Inferior parietal cortex (tissue), 1 donor: Measurements from ENCODE around the gene MBLAC1.
"Not testable (repeated sequence)": the region's sequence is repeated elsewhere in the genome, so short reads cannot be mapped to it uniquely, and the experiment has no call there.

Experiments used
- DNase-seq: peaks from one replicate; pipeline ENCODE4 v3.0.0-alpha.2; 2016; ENCODE audit errors: extremely low spot score

The MBLAC1 gene

GRCh38 chr7:100122568-100122967 lies 4.2 kb upstream of the MBLAC1 start:
- no peak for DNase-seq

DNA sequence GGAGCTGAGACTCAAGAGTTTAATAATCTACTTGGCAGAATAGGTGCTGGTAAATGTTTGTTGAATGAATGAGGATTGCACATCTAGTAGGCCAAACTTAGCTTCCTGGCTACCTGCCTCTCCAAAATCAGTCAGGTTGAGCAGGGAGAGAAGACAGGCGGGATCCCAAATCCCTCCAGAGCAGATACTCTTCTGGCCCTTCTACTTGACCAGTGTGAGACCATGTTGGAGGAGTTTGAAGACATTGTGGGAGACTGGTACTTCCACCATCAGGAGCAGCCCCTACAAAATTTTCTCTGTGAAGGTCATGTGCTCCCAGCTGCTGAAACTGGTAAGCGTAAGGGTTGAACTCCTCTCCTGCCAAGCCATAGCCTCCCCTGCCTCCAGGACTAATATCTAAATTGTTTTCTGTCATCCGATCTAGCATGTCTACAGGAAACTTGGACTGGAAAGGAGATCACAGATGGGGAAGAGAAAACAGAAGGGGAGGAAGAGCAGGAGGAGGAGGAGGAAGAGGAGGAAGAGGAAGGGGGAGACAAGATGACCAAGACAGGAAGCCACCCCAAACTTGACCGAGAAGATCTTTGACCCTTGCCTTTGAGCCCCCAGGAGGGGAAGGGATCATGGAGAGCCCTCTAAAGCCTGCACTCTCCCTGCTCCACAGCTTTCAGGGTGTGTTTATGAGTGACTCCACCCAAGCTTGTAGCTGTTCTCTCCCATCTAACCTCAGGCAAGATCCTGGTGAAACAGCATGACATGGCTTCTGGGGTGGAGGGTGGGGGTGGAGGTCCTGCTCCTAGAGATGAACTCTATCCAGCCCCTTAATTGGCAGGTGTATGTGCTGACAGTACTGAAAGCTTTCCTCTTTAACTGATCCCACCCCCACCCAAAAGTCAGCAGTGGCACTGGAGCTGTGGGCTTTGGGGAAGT lies 2.2 kb upstream of the MBLAC1 start:
- no peak for DNase-seq

DNA sequence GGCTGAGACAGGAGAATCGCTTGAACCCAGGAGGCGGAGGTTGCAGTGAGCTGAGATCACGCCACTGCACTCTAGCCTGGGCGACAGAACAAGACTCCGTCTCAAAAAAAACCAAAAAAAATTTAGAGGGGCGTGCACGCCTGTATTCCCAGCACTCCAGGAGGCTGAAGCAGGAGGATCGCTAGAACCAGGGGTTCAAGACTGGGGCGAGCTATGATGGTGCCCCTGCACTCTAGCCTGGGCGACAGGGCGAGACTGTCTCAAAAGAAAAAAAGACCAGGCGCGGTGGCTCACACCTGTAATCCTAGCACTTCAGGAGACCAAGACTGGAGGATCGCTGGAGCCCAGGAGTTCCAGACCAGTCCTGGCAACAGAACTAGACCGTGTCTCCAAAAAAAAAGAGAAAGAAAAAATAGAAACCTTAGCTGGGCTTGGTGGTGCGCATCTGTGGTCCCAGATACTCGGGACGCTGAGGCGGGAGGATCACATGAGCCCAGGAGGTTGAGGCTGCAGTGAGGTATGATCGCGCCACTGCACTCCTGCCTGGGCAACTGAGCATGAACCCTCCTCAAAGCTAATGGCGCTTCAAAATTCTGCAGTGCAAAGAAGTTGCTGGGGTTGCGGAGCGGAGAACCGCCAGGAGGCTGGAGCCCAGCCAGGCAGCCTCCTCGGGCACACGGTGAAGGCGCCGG lies 382 bp upstream of the MBLAC1 start:
- DNase-seq, result no peak

DNA sequence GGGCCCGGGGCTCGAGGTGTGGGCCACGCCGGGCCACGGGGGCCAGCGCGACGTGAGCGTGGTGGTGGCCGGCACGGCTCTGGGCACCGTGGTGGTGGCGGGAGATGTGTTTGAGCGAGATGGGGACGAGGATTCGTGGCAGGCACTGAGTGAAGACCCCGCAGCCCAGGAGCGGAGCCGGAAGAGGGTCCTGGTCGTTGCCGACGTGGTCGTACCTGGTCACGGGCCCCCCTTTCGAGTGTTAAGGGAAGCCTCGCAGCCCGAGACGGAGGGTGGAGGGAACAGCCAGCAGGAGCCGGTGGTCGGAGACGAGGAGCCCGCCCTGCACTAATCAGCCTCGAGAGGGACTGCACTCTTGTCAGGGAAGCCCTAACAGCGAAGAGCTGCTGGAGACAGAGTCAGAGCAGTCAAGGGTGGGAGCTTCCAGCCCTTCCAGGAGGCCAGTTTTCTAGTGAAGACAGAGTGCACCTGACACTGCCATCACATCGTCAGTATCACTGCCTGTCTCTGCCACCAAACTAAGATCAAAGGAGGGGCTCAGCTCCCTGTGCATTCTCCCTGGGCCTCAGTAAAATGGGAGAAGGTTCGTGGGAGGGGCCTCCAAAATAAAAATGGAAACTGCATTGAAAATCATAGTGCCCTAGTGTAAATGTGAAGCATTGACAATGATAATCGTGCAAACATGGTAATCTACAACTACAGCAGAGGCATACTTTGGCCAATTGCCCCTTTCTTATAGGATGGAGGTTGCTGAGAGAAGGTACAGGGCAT lies 1.3 kb downstream of the MBLAC1 start:
- no peak for DNase-seq

DNA sequence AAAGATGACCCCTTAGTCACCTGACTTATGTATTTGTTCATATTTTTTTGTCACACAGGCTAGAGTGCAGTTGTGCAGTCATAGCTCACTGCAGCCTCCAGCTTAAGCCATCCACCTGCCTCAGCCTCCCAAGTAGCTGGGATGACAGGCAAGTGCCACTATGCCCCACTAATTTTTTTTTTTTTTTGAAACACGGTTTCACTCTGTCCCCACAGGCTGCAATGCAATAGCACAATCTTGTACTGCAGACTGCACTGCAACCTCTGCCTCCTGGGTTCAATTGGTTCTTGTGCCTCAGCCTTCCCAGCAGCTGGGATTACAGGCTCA lies 1.8 kb downstream of the MBLAC1 start:
- no peak for DNase-seq

- DNase-seq, result not testable (repeated sequence)
Observed at GRCh38 chr7:100130220-100130607, 3.4 kb downstream of the MBLAC1 start.

- peak; percentile 77 for DNase-seq
Observed at GRCh38 chr7:100130608-100131453, 4.1 kb downstream of the MBLAC1 start.

DNA sequence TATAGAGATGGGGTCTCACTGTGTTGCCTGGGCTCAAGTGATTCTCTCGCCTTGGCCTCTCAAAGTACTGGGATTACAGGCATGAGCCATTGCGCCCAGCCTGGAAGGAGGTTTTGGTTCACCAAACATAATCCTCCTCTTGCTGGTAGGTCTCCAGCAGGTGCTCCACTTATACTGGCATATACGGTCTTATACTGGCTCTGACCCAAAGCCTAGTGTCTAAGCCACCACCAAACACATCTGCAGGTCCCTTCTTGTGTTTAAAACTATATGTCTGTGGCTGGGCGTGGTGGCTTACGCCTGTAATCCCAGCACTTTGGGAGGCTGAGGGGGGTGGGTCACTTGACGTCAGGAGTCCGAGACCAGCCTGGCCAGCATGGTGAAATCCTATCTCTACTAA lies 5.4 kb downstream of the MBLAC1 start:
- DNase-seq, result no peak

- DNase-seq, result peak; percentile 52
Observed at GRCh38 chr7:100132697-100133151, 6.0 kb downstream of the MBLAC1 start.

DNA sequence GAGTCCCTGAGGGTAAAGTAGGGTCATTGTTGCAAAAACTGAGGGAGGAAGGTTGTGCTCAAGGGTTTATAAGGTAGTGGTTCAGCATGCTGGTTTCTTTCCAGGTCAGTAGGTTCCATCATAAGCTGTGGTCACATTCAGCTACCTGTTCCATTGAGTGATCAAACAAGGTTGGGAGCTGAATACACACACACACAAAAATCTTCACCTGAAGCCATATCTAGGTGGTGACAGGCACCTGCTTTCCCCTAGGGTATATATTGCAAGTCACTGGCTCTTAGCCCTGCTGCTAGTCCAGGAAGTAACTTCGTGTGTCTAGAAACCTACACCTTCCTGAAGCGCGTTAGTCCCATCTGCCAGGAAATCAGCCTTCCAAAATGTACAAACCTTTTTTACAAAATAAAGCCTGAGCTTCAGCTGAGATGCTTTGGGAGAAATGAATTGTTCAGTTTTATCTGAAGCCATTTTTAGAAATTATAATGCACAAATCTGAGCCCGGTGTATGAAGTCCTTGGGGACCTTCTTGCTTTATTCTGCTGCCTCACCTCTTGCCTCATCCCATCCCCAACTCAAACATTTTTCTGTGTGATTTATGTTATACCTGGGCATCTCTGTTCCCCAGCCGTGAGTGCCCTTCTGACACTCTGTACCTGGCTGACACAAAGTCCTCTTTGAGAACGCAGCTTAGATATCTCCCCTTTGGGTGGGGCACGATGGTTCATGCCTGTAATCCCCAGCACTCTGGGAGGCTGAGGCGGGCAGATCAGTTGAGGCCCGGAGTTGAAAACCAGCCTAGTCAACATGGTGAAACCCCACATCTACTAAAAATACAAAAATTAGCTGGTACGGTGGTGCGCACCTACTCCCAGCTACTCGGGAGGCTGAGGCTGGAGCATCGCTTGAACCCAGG lies 11.3 kb downstream of the MBLAC1 start:
- no peak for DNase-seq

- no peak for DNase-seq
Observed at GRCh38 chr7:100141555-100141949, 14.8 kb downstream of the MBLAC1 start.

DNA sequence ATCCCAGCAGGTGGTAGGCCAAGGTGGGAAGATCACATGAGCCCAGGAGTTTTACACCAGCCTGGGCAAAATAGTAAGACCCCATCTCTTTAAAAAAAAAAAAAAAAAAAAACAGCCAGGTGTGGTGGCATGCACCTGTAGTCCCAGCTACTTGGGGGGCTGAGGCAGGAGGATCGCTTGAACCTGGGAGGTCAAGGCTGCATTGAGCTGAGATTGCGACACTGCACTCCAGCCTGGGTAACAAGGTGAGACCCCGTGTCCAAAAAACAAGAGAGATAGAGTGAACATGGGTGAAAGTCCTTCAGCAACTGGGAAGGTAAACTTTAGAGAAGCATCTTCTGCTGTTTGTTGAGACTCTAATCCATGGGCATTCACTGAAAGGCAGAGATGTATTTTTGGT lies 15.7 kb downstream of the MBLAC1 start:
- DNase-seq, result no peak

- not testable (repeated sequence) for DNase-seq
Observed at GRCh38 chr7:100146350-100146749, 19.6 kb downstream of the MBLAC1 start.

DNA sequence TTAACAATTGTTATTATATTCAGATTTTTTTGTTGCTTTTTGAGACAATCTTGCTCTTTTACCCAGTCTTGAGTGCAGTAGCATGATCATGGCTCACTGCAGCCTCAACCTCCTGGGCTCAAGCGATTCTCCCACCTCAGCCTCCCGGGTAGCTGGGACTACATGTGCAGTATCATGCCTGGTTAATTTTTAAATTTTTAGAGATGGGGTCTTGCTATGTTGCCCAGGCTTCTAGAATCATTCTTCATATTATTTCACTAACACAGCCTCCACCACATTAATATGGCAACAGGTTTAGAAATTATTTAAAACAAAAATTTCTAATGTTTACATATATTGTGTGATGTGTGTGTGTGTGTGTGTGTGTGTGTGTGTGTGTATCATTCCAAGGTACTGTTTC lies 20.5 kb downstream of the MBLAC1 start:
- no peak for DNase-seq

DNA sequence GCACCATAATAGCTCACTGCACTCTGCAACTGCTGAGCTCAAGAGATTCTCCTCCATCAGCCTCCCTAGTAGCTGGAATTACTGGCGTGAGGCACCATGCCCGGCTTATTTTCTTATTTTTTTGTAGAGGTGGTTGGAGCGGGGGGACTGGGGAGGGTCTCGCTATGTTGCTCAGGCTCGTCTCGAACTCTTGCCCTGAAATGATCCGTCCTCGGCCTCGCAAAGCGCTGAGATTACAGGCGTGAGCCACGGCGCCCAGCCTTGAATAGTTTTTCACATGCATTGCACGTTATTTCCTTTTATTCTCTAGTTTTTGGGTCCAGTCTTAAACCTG lies 21.4 kb downstream of the MBLAC1 start:
- no peak for DNase-seq

GRCh38 chr7:100148559-100149328 lies 22.0 kb downstream of the MBLAC1 start, which contains the start of gene LAMTOR4:
TSS of gene LAMTOR4 (plus strand) at chr7:100148918. CDS start at chr7:100148973, 55 bp downstream.
- DNase-seq, result peak; percentile 99

DNA sequence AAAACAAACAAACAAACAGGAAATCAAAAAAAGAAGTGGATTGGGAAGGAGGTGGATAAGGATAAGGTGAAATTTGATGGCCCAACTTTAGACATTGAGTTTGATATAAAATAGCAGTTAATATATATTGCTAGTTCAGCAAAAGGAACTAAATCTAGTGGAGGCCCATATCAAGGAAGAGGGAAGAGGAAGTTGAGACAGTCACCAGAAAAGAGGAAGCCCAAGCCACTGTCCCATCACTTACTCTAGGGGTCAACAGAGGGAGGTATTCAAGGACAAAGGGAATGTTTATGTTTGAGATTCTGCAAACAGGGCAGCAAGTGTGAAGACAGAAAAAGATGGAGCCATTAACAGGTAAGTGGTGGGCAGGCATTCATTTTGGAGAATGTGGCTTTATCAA lies 25.6 kb downstream of the MBLAC1 start:
- DNase-seq, result no peak

DNA sequence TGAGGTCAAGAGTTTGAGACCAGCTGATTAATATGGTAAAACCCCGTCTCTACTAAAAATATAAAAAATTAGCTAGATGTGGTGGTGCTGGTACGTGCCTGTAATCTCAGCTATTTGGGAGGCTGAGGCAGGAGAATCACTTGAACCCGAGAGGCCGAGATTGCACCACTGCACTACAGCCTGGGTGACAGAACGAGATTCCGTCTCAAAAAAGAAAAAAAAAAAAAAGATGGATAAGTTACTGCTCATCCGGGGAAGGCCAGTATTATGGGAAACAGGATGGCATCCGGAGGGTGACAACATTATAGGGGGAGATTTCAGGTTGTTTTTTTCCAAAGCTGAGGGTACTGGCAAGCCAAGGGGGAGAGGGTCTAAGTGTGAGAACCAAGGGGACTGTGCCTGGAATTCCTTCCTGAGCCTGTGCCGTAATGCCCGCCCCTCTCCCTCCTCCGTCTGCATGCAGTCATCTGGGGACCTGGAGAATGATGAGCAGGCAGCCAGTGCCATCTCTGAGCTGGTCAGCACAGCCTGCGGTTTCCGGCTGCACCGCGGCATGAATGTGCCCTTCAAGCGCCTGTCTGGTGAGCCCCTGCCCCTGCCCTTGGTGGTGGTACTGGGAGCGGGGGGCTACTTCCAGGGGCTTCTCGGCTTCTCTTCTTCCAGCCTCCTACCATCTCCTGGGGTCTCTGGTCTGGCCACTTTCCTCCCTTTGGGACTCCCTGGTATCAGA lies 26.3 kb downstream of the MBLAC1 start:
- DNase-seq, result no peak
